B cell (primary cell): ENCODE measurements around the gene CCDC63. TPM values are rescaled to one million over a fixed set of nuclear protein-coding genes. Genes with fewer than 3 reads are reported as not detected.
"Not testable (repeated sequence)": the region's sequence is repeated elsewhere in the genome, so short reads cannot be mapped to it uniquely, and the experiment has no call there.

Experiments used
- ATAC-seq: fragments of 200-7000 bp; cut with Tn5 transposase; one replicate; pipeline ENCODE4 v1.10.0; 2021; ENCODE audit warnings: low read depth, mild to moderate bottlenecking, moderate number of reproducible peaks, moderate library complexity
- CTCF ChIA-PET: fragments of 350-600 bp; sonication (Branson Sonifier 250); formaldehyde crosslinking; loops from one replicate; lab custom pipeline; 2021; ENCODE audit warnings: antibody characterized with exemption, inconsistent platforms; lab: Charles Lee
- POLR2A ChIA-PET: fragments of 350-600 bp; sonication (Branson Sonifier 250); formaldehyde crosslinking; loops from one replicate; lab custom pipeline; 2021; ENCODE audit warnings: antibody characterized with exemption; lab: Charles Lee
- DNase-seq: peaks from one replicate; pipeline ENCODE4 v3.0.0; 2013
- H2AFZ ChIP-seq: 2 replicates; pipeline ENCODE4 v1.6.1; 2012; ENCODE audit warnings: mild to moderate bottlenecking, low read depth, low read length; ENCODE audit not compliant: insufficient read depth, poor library complexity, severe bottlenecking
- H3K27ac ChIP-seq, 2 donors: 1 replicate in 1 of 2; 2 replicates in 1 of 2; pipeline ENCODE4 v1.5.1; 2012 to 2013; ENCODE audit warnings: low read length in 2 of 2, mild to moderate bottlenecking in 2 of 2, moderate library complexity in 1 of 2
- H3K27me3 ChIP-seq, 4 experiments: fragments of 200-600 bp in 1 of 4; sonication (generic) in 1 of 4; replicated peaks in 1 of 4; 1 replicate in 2 of 4; 2 replicates in 2 of 4; pipeline versions ENCODE4 v1.6.1 to v1.7.0; 2013 to 2016; ENCODE audit warnings: low read length in 3 of 4, mild to moderate bottlenecking in 2 of 4, mixed read lengths in 1 of 4, moderate library complexity in 1 of 4; ENCODE audit not compliant: insufficient read depth in 4 of 4, control insufficient read depth in 3 of 4; ENCODE audit errors: control extremely low read depth in 1 of 4
- H3K36me3 ChIP-seq, 2 experiments: replicated peaks in 1 of 2; 1 replicate in 1 of 2; 2 replicates in 1 of 2; pipeline versions ENCODE4 v1.6.1 to v1.7.1; 2013; ENCODE audit warnings: low read length in 1 of 2; ENCODE audit not compliant: insufficient read depth in 2 of 2, control insufficient read depth in 1 of 2; ENCODE audit errors: control extremely low read depth in 1 of 2, extremely low read depth in 1 of 2
- H3K4me1 ChIP-seq, 2 donors: fragments of 200-600 bp in 1 of 2; sonication (generic) in 1 of 2; 1 replicate in 1 of 2; 2 replicates in 1 of 2; pipeline versions ENCODE4 v1.5.1 to v1.6.1; 2013 to 2017; ENCODE audit warnings: low read length in 2 of 2; ENCODE audit not compliant: control insufficient read depth in 2 of 2, insufficient read depth in 2 of 2
- H3K4me2 ChIP-seq: replicated peaks from 2 replicates; pipeline ENCODE3; 2012; ENCODE audit warnings: mild to moderate bottlenecking, low read depth, low read length; ENCODE audit not compliant: poor library complexity, severe bottlenecking
- H3K4me3 ChIP-seq, 5 experiments: fragments of 200-600 bp in 1 of 5; sonication (generic) in 1 of 5; 1 replicate in 3 of 5; 2 replicates in 2 of 5; pipeline versions ENCODE4 v1.5.1 to v1.7.0; 2011 to 2016; ENCODE audit warnings: low read length in 4 of 5, mild to moderate bottlenecking in 4 of 5, low read depth in 2 of 5, control low read depth in 1 of 5, moderate library complexity in 1 of 5; ENCODE audit not compliant: insufficient read depth in 1 of 5; ENCODE audit errors: control extremely low read depth in 1 of 5, extremely low read depth in 1 of 5
- H3K79me2 ChIP-seq: fragments of 200-600 bp; sonication (generic); one replicate; pipeline ENCODE4 v1.6.0; 2016; ENCODE audit warnings: low read length; ENCODE audit not compliant: control insufficient read depth, insufficient read depth
- H3K9ac ChIP-seq: fragments of 200-600 bp; sonication (generic); 2 replicates; pipeline ENCODE4 v1.6.1; 2017; ENCODE audit warnings: mild to moderate bottlenecking, low read length, moderate library complexity
- H3K9me3 ChIP-seq, 3 donors: one replicate each; pipeline versions ENCODE4 v1.6.1 to v1.7.1; 2013; ENCODE audit warnings: low read length in 2 of 3; ENCODE audit not compliant: control insufficient read depth in 2 of 3, insufficient read depth in 1 of 3; ENCODE audit errors: control extremely low read depth in 1 of 3
- H4K20me1 ChIP-seq: 2 replicates; pipeline ENCODE4 v1.6.0; 2012; ENCODE audit warnings: mild to moderate bottlenecking, low read length; ENCODE audit not compliant: insufficient read depth, control insufficient read depth, poor library complexity, severe bottlenecking
- H3K27ac Mint-ChIP-seq: one replicate; pipeline ENCODE4 v1.8.0; 2021; ENCODE audit warnings: mixed read lengths
- H3K27me3 Mint-ChIP-seq: one replicate; pipeline ENCODE4 v1.8.0; 2021; ENCODE audit warnings: mixed read lengths
- H3K4me1 Mint-ChIP-seq: one replicate; pipeline ENCODE4 v1.8.0; 2021; ENCODE audit warnings: mixed read lengths
- H3K4me3 Mint-ChIP-seq: one replicate; pipeline ENCODE4 v1.8.0; 2021; ENCODE audit warnings: mixed read lengths
- H3K9me3 Mint-ChIP-seq: one replicate; pipeline ENCODE4 v1.8.0; 2022; ENCODE audit warnings: mixed read lengths; ENCODE audit not compliant: insufficient read depth
- WGBS: methylation state at CpG from one replicate; pipeline ENCODE4 v1.1.5; 2013; ENCODE audit warnings: missing lambda C conversion rate; ENCODE audit not compliant: insufficient coverage; 5-methylcytosine and 5-hydroxymethylcytosine counted together
- intact Hi-C: fragments of 100-400 bp; cut with micrococcal nuclease; formaldehyde crosslinking; loops from one replicate; pipeline ENCODE4 v1.10.0; 2022
- polyA plus RNA-seq: library from polyadenylated mRNA; depleted of rRNA; stranded (reverse); fragments of >200 nt; gene quantifications from 2 replicates; pipeline ENCODE4 v1.2.3, GENCODE V29; 2012
- total RNA-seq, 2 donors: library from RNA; stranded (reverse); fragments of 120-200 nt in 1 of 2; gene quantifications; 1 replicate in 1 of 2; 2 replicates in 1 of 2; pipeline versions ENCODE4 v1.2.3 to v1.2.4, GENCODE V29; 2013 to 2022

Gene CCDC63
- total and polyA plus RNA-seq, 2 donors (not counting 1 experiment from before 2014, with no cell fraction given) = not detected

- H3K4me2 ChIP-seq, H3K4me1 Mint-ChIP-seq, ATAC-seq, H3K4me3 ChIP-seq, H4K20me1 ChIP-seq, H3K9me3 Mint-ChIP-seq, H3K27ac ChIP-seq, H3K27ac Mint-ChIP-seq, H3K9ac ChIP-seq, CTCF ChIA-PET, H3K9me3 ChIP-seq, DNase-seq, H3K79me2 ChIP-seq, H3K4me3 Mint-ChIP-seq, H2AFZ ChIP-seq, H3K27me3 ChIP-seq, POLR2A ChIA-PET, H3K36me3 ChIP-seq, intact Hi-C loops, H3K4me1 ChIP-seq: not testable (repeated sequence)
- 98% methylated on average over 19 of the region's 31 CpGs for WGBS
- H3K27me3 Mint-ChIP-seq = peaks cover 15% of the 10 kb centered on the region
These were observed 104.1 kb downstream of the CCDC63 start for GRCh38 chr12:110950867-110951266.

Other genes with a start within 250 kb of the CCDC63 start
- 69.8 and 74.5 TPM in 2 replicates for gene TCTN1, start 232.9 kb upstream of the CCDC63 start, total RNA-seq
- 49.1 and 76.9 TPM in 2 replicates for gene TCTN1, start 232.9 kb upstream of the CCDC63 start, polyA plus RNA-seq
- 216 and 228 TPM in 2 replicates for gene HVCN1, start 157.9 kb upstream of the CCDC63 start, total RNA-seq
- gene HVCN1, start 157.9 kb upstream of the CCDC63 start, polyA plus RNA-seq = 422 and 658 TPM in 2 replicates
- 146 and 150 TPM in 2 replicates for gene PPP1CC, start 104.1 kb upstream of the CCDC63 start, total RNA-seq
- gene PPP1CC, start 104.1 kb upstream of the CCDC63 start, polyA plus RNA-seq = 70.0 and 90.8 TPM in 2 replicates
- gene MYL2, start 73.6 kb downstream of the CCDC63 start, total RNA-seq = 0.39 TPM in 1 of 2 replicates, not detected in the other
- gene MYL2, start 73.6 kb downstream of the CCDC63 start, polyA plus RNA-seq = 0.18 and 0.20 TPM in 2 replicates
- gene CUX2, start 187.2 kb downstream of the CCDC63 start, total RNA-seq = not detected in 2 replicates
- 0.03 TPM in 1 of 2 replicates, not detected in the other for gene CUX2, start 187.2 kb downstream of the CCDC63 start, polyA plus RNA-seq